ENCODE results near the gene KIF20B. TPM values are rescaled to one million over a fixed set of nuclear protein-coding genes. Genes with fewer than 3 reads are reported as not detected.

KIF20B gene
- polyA plus RNA-seq, 1 donor (not counting 4 experiments of a cell fraction or from before 2014, with no cell fraction given): 9.2 TPM

GRCh38 chr10:89692416-89692815 lies 9.0 kb upstream of the KIF20B start:
- Histone ChIP-seq H2AFZ (ENCODE audit: control insufficient read depth, low read length) (no peak overlapping the region), H3K4me2 (ENCODE audit: control insufficient read depth, extremely low read depth, insufficient read depth, low read depth, low read length) (no peak overlapping the region), H4K20me1 (ENCODE audit: control insufficient read depth, extremely low read depth, insufficient read depth, low read length) (no peaks in the 10 kb centered on the region), H3K27ac (ENCODE audit: control insufficient read depth, insufficient read depth, low read length) (no peak overlapping the region), H3K79me2 (ENCODE audit: control insufficient read depth, insufficient read depth, low read length) (no peaks in the 10 kb centered on the region), H3K4me3 (ENCODE audit: control insufficient read depth in 2 of 3, extremely low read depth in 1 of 3, insufficient read depth in 2 of 3, low read depth in 1 of 3, low read length in 3 of 3) (no peak overlapping the region), H3K4me1 (ENCODE audit: control insufficient read depth, extremely low read depth, insufficient read depth, low read length) (peaks cover 10% of the 10 kb centered on the region), H3K9me1 (ENCODE audit: control insufficient read depth, extremely low read depth, insufficient read depth, low read length) (no peaks in the 10 kb centered on the region), H3K36me3 (ENCODE audit: control insufficient read depth in 2 of 2, extremely low read depth in 1 of 2, insufficient read depth in 2 of 2, low read length in 2 of 2) (no peaks in the 10 kb centered on the region), H3K27me3 (ENCODE audit: control insufficient read depth, extremely low read depth, insufficient read depth, low read length) (no peaks in the 10 kb centered on the region), H3K9ac (ENCODE audit: control insufficient read depth, extremely low read depth, insufficient read depth, low read length) (no peak overlapping the region), H3K9me3 (ENCODE audit: control insufficient read depth, low read depth, low read length) (no peaks in the 10 kb centered on the region)
- FAIRE-seq (no peak), DNase-seq (ENCODE audit: low read depth, low spot score) (no peak)
- dilution Hi-C loops (cut with MboI; ENCODE audit: extremely low pct_ligation_motif_present, low sequenced_read_pairs): no loop called here
- TF ChIP-seq EZH2 (IDR thresholded peaks at IDR 0.05; ENCODE audit: low read length) (no peak), CTCF (optimal IDR thresholded peaks at IDR 0.05 in 1 of 3, IDR thresholded peaks at IDR 0.05 in 1 of 3, conservative IDR thresholded peaks at IDR 0.05 in 1 of 3; ENCODE audit: extremely low read depth in 1 of 3, insufficient read depth in 2 of 3, low read length in 3 of 3) (no peak)

GRCh38 chr10:89693176-89693575 lies 8.2 kb upstream of the KIF20B start:
- Histone ChIP-seq H3K27me3 (ENCODE audit: control insufficient read depth, extremely low read depth, insufficient read depth, low read length) (no peaks in the 10 kb centered on the region), H3K9me3 (ENCODE audit: control insufficient read depth, low read depth, low read length) (no peaks in the 10 kb centered on the region), H3K9me1 (ENCODE audit: control insufficient read depth, extremely low read depth, insufficient read depth, low read length) (no peaks in the 10 kb centered on the region), H3K4me3 (ENCODE audit: control insufficient read depth in 2 of 3, extremely low read depth in 1 of 3, insufficient read depth in 2 of 3, low read depth in 1 of 3, low read length in 3 of 3) (no peak overlapping the region), H3K4me1 (ENCODE audit: control insufficient read depth, extremely low read depth, insufficient read depth, low read length) (peaks cover 10% of the 10 kb centered on the region), H4K20me1 (ENCODE audit: control insufficient read depth, extremely low read depth, insufficient read depth, low read length) (no peaks in the 10 kb centered on the region), H3K79me2 (ENCODE audit: control insufficient read depth, insufficient read depth, low read length) (no peaks in the 10 kb centered on the region), H3K4me2 (ENCODE audit: control insufficient read depth, extremely low read depth, insufficient read depth, low read depth, low read length) (no peak overlapping the region), H3K27ac (ENCODE audit: control insufficient read depth, insufficient read depth, low read length) (no peak overlapping the region), H2AFZ (ENCODE audit: control insufficient read depth, low read length) (no peak overlapping the region), H3K36me3 (ENCODE audit: control insufficient read depth in 2 of 2, extremely low read depth in 1 of 2, insufficient read depth in 2 of 2, low read length in 2 of 2) (no peaks in the 10 kb centered on the region), H3K9ac (ENCODE audit: control insufficient read depth, extremely low read depth, insufficient read depth, low read length) (no peak overlapping the region)
- TF ChIP-seq CTCF (optimal IDR thresholded peaks at IDR 0.05 in 1 of 3, IDR thresholded peaks at IDR 0.05 in 1 of 3, conservative IDR thresholded peaks at IDR 0.05 in 1 of 3; ENCODE audit: extremely low read depth in 1 of 3, insufficient read depth in 2 of 3, low read length in 3 of 3): no peak
- TF ChIP-seq EZH2 (IDR thresholded peaks at IDR 0.05; ENCODE audit: low read length): no peak
- DNase-seq (ENCODE audit: low read depth, low spot score): no peak
- no peak for FAIRE-seq
- dilution Hi-C loops (cut with MboI; ENCODE audit: extremely low pct_ligation_motif_present, low sequenced_read_pairs): no loop called here

Data from keratinocyte (primary cell).